Endometrial microvascular endothelial cells (primary cell): ENCODE data around the gene DNAH6. TPM values are rescaled to one million over a fixed set of nuclear protein-coding genes. Genes with fewer than 3 reads are reported as not detected.
"Not testable (repeated sequence)": the region's sequence is repeated elsewhere in the genome, so short reads cannot be mapped to it uniquely, and the experiment has no call there.

Source experiments
- in situ Hi-C: cut with HindIII; loops from 2 replicates; pipeline ENCODE4 v1.10.0; 2017; ENCODE audit warnings: low sequenced_read_pairs, low pct_unique_long_range_greater_than_20kb; ENCODE audit errors: inconsistent ontology term
- total RNA-seq: library from RNA; depleted of rRNA; stranded (reverse); fragments of >200 nt; gene quantifications from one replicate; pipeline ENCODE4 v1.2.3, GENCODE V29; 2015; ENCODE audit errors: inconsistent ontology term

The DNAH6 gene
- total RNA-seq, 1 donor from 2014 or later, result 0.19 TPM

- in situ Hi-C loops, result no loop called here
Measured at GRCh38 chr2:84846741-84847142, 330.4 kb downstream of the DNAH6 start.

- in situ Hi-C loops, result no loop called here
Measured at GRCh38 chr2:84847326-84848050, 331.2 kb downstream of the DNAH6 start.

GRCh38 chr2:84849271-84849952, 333.1 kb downstream of the DNAH6 start:
- in situ Hi-C loops, result no loop called here

GRCh38 chr2:84850471-84850870, 334.2 kb downstream of the DNAH6 start:
- in situ Hi-C loops, result no loop called here

- in situ Hi-C loops, result no loop called here
Measured at GRCh38 chr2:84851876-84852275, 335.6 kb downstream of the DNAH6 start.

- in situ Hi-C loops, result no loop called here
Measured at GRCh38 chr2:84854850-84855249, 338.6 kb downstream of the DNAH6 start.

- in situ Hi-C loops, result no loop called here
Measured at GRCh38 chr2:84855731-84856130, 339.4 kb downstream of the DNAH6 start.

GRCh38 chr2:84856787-84857186, 340.5 kb downstream of the DNAH6 start:
- in situ Hi-C loops, result no loop called here

- in situ Hi-C loops, result no loop called here
Measured at GRCh38 chr2:84857566-84857965, 341.3 kb downstream of the DNAH6 start.

GRCh38 chr2:84858123-84858522, 341.8 kb downstream of the DNAH6 start:
- in situ Hi-C loops, result no loop called here

GRCh38 chr2:84858937-84859336, 342.6 kb downstream of the DNAH6 start:
- in situ Hi-C loops, result no loop called here

- in situ Hi-C loops, result no loop called here
Measured at GRCh38 chr2:84861539-84861938, 345.2 kb downstream of the DNAH6 start.

GRCh38 chr2:84862006-84862405, 345.7 kb downstream of the DNAH6 start:
- in situ Hi-C loops, result no loop called here

- in situ Hi-C loops, result no loop called here
Measured at GRCh38 chr2:84865181-84865783, 349.0 kb downstream of the DNAH6 start.

GRCh38 chr2:84866122-84866521, 349.8 kb downstream of the DNAH6 start:
- in situ Hi-C loops, result no loop called here

GRCh38 chr2:84868327-84868726, 352.0 kb downstream of the DNAH6 start:
- in situ Hi-C loops, result not testable (repeated sequence)
